C4-2B (cell line): Measurements from ENCODE around the gene MFSD1.

Source experiments
- CTCF ChIP-seq: fragments of 450-650 bp; conservative IDR thresholded peaks from 2 replicates; pipeline ENCODE4 v1.5.1; 2017; ENCODE audit warnings: mild to moderate bottlenecking
- ZFX ChIP-seq: fragments of 450-650 bp; IDR thresholded peaks from 2 replicates; pipeline ENCODE4 v1.6.1; 2017

GRCh38 chr3:158777161-158777873, 24.5 kb upstream of the MFSD1 start:
- TF ChIP-seq CTCF = no peak
- TF ChIP-seq ZFX = no peak
